Heart right ventricle (tissue), 16 donors: ENCODE measurements around the gene ZKSCAN2. TPM values are rescaled to one million over a fixed set of nuclear protein-coding genes. Genes with fewer than 3 reads are reported as not detected.

Experiments used
- ATAC-seq, 8 donors: fragments of 200-7000 bp; cut with Tn5 transposase; one replicate each; pipeline ENCODE4 v1.9.1; 2020; ENCODE audit warnings: mild to moderate bottlenecking in 8 of 8, moderate library complexity in 8 of 8, moderate number of reproducible peaks in 1 of 8
- DNase-seq, 2 donors: peaks; one replicate each; pipeline ENCODE4 v3.0.0-alpha.2; 2020
- H3K27ac ChIP-seq, 10 donors: fragments of 200-600 bp; sonication (generic) in 2 of 10; one replicate each; pipeline versions ENCODE4 v1.5.0 to v1.8.0; 2020 to 2022; ENCODE audit warnings: mild to moderate bottlenecking in 3 of 10
- H3K27me3 ChIP-seq, 7 donors: fragments of 200-600 bp; one replicate each; pipeline ENCODE4 v1.8.0; 2021 to 2022; ENCODE audit warnings: mild to moderate bottlenecking in 2 of 7
- H3K36me3 ChIP-seq, 9 donors: fragments of 200-600 bp; sonication (generic) in 1 of 9; one replicate each; pipeline versions ENCODE4 v1.5.0 to v1.8.0; 2020 to 2022; ENCODE audit warnings: mild to moderate bottlenecking in 2 of 9
- H3K4me1 ChIP-seq, 9 donors: fragments of 200-600 bp; sonication (generic) in 1 of 9; one replicate each; pipeline versions ENCODE4 v1.5.0 to v1.8.0; 2020 to 2022; ENCODE audit warnings: mild to moderate bottlenecking in 4 of 9
- H3K4me3 ChIP-seq, 10 donors: fragments of 200-600 bp; sonication (generic) in 2 of 10; one replicate each; pipeline versions ENCODE4 v1.5.0 to v1.8.0; 2020 to 2022; ENCODE audit warnings: mild to moderate bottlenecking in 7 of 10, moderate library complexity in 2 of 10
- H3K9me3 ChIP-seq, 11 donors: fragments of 200-600 bp in 10 of 11; sonication (generic) in 2 of 11; one replicate each; pipeline versions ENCODE4 v1.5.0 to v1.8.0; 2013 to 2022; ENCODE audit warnings: mild to moderate bottlenecking in 2 of 11, control low read depth in 1 of 11, moderate library complexity in 1 of 11
- WGBS, 2 donors: extraction: QIAGEN DNeasy Blood & Tissue Kit; methylation state at CpG; one replicate each; pipeline ENCODE4 v1.1.7; 2013; ENCODE audit warnings: inconsistent platforms in 1 of 2; 5-methylcytosine and 5-hydroxymethylcytosine counted together
- intact Hi-C, 10 donors: fragments of 100-400 bp; cut with DNase I; formaldehyde crosslinking; loops; one replicate each; pipeline versions ENCODE4 v1.11.1 to v1.14.2; 2022
- polyA plus RNA-seq, 2 donors: library from polyadenylated mRNA; stranded (reverse); fragments of 200-250 nt; gene quantifications; one replicate each; pipeline ENCODE4 v1.2.3, GENCODE V29; 2013
- total RNA-seq, 10 donors: library from RNA; stranded (reverse); fragmentation: NEBNext Ultra II Directional in 3 of 10; extraction: Animal tissue kit (Norgen Biotek cat#: 25700) in 3 of 10; gene quantifications; one replicate each; pipeline versions ENCODE4 v1.2.1 to v1.2.4, GENCODE V29; 2021 to 2023
- TF ChIP-seq, protein P1 (sequence below), 9 donors: fragments of 200-600 bp; sonication (generic) in 2 of 9; IDR thresholded peaks; one replicate each; pipeline versions ENCODE4 v1.5.0 to v1.8.0; 2021 to 2022; ENCODE audit warnings: antibody characterized with exemption in 9 of 9, mild to moderate bottlenecking in 5 of 9, moderate library complexity in 1 of 9
- donor health status: Arrhythmogenic right ventricular cardiomyopathy.
- donor health status: ischemic (EF 13 %, LVEDD 7.1; RV severe dilation, severe dysfunction).
- donor health status: healthy with polysubstance abuse.
- donor health status: DM: no; HTN: yes; CAD: no.
- donor health status: DM: no; HTN: no; CAD: no.
- donor health status: ischemic (EF 25% LVEDD 6.9; RV normal size, moderate dysfunction).
- donor health status: ischemic (EF 25% LVEDD 5.7; RV mildly dilated, moderate dysfunction).
- donor health status: healthy.
- donor health status: DM: yes; HTN: yes; CAD: no.
- donor health status: Ischemic cardiomyopathy.
- donor health status: ischemic (EF 35%, LVEDD 5.7; RV mildly dilated, moderate dysfunction).
- donor health status: nonischemic (EF 11% LVEDD 7.7; RV severe dilation, severe dysfunction).
- donor health status: DM: yes; HTN: yes; CAD: no.
- donor health status: PGD.
- donor health status: ischemic (EF 29% LVEDD 5.4; RV normal size, mild dysfunction).
- donor health status: nonischemic (EF 23%, LVEDD 6.1; RV moderate dilation, normal function).

ZKSCAN2 gene
- total and polyA plus RNA-seq, 12 donors, result 1.0 to 8.7 (median 5.7) TPM

DNA sequence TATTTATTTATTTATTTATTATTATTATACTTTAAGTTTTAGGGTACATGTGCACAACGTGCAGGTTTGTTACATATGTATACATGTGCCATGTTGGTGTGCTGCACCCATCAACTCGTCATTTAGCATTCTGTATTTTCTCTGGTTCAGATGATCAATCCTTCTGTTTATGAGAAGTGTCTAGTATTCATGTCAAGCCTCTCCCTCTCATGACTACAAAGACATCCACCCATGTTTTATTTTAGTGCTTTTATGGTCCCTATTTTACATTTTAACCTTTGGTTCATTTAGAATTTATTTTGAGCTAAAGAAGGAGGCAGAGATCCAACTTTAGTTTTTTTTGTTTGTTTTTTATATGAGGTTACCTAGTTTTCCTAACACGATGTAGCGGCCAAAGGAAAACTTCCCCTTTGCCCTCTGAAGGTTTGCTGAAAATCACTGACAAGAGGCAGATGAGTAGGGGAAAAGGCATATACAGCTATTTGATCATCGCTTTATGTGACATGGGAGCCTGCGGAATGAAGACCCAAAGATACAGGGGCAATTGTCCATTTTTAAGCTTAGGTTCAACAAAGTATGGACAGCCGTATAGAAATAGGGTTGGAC, 63.3 kb downstream of the ZKSCAN2 start:
- Histone ChIP-seq H3K27me3 (no peaks in the 10 kb centered on the region), H3K36me3 (no peaks in the 10 kb centered on the region), H3K27ac (no peak overlapping the region), H3K4me3 (no peak overlapping the region), H3K9me3 (peaks cover 0 to 3% (median 0%) of the 10 kb centered on the region in 11 donors), H3K4me1 (no peaks in the 10 kb centered on the region)
- TF ChIP-seq, protein P1, sequence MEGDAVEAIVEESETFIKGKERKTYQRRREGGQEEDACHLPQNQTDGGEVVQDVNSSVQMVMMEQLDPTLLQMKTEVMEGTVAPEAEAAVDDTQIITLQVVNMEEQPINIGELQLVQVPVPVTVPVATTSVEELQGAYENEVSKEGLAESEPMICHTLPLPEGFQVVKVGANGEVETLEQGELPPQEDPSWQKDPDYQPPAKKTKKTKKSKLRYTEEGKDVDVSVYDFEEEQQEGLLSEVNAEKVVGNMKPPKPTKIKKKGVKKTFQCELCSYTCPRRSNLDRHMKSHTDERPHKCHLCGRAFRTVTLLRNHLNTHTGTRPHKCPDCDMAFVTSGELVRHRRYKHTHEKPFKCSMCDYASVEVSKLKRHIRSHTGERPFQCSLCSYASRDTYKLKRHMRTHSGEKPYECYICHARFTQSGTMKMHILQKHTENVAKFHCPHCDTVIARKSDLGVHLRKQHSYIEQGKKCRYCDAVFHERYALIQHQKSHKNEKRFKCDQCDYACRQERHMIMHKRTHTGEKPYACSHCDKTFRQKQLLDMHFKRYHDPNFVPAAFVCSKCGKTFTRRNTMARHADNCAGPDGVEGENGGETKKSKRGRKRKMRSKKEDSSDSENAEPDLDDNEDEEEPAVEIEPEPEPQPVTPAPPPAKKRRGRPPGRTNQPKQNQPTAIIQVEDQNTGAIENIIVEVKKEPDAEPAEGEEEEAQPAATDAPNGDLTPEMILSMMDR (IDR thresholded peaks at IDR 0.05), result no peak
- DNase-seq, result no peak
- intact Hi-C loops, result no loop called here
- WGBS, 2 donors, result 90 to 92% methylated on average over 7 of the region's 7 CpGs
- ATAC-seq, result no peak

DNA sequence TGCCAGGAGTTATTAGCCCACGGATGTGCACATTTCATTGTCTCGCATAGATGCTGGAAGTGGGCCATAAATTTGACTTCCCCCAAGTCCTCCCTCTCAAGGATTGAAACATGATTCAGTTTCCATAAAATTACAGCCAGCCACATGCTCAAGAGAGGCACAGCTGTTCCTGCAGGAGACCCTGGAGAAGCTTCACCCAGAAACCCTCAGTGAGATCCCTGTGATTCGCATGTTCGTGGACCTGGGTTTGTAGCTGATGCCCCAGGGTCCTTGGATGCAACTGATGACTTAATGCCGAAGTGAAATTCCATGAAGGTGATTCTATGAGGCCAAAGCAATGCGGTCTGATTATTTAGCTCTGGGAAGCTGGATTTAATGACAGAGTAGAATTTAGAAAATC, 65.5 kb downstream of the ZKSCAN2 start:
- H3K4me1 ChIP-seq, result no peaks in the 10 kb centered on the region
- intact Hi-C loops, result no loop called here
- H3K27ac ChIP-seq, result no peak overlapping the region
- peaks cover 0 to 3% (median 0%) of the 10 kb centered on the region in 11 donors for H3K9me3 ChIP-seq
- H3K4me3 ChIP-seq, result no peak overlapping the region
- ATAC-seq (no peak), DNase-seq (no peak)
- H3K27me3 ChIP-seq, result no peaks in the 10 kb centered on the region
- H3K36me3 ChIP-seq, result no peaks in the 10 kb centered on the region
- TF ChIP-seq, protein P1 (IDR thresholded peaks at IDR 0.05), result no peak
- 74 to 79% methylated on average over 6 of the region's 6 CpGs for WGBS, 2 donors

DNA sequence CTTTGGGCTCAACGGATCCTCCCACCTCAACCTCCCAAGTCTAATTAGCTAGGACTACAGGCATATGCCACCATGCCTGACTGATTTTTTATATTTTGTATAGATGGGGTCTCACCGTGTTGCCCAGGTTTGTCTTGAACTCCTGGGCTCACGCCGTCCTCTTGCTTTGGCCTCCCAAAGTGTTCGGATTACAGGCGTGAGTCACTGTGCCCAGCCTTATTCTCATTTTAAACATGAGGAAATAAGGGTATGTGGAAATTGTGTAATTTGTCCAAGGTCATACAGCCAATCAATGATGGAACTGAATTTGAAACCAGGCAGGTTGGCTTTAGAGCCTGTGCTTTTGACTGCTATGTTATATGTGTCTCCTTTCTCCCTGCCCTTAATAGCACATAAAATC, 68.3 kb downstream of the ZKSCAN2 start:
- Histone ChIP-seq H3K36me3 (no peaks in the 10 kb centered on the region), H3K4me1 (no peaks in the 10 kb centered on the region), H3K9me3 (peaks cover 0 to 3% (median 0%) of the 10 kb centered on the region in 11 donors), H3K27ac (no peak overlapping the region), H3K4me3 (no peak overlapping the region), H3K27me3 (no peaks in the 10 kb centered on the region)
- WGBS, 2 donors, result 95% methylated on average over 6 of the region's 6 CpGs
- TF ChIP-seq, protein P1 (IDR thresholded peaks at IDR 0.05), result no peak
- intact Hi-C loops, result no loop called here
- no peak for DNase-seq
- no peak for ATAC-seq

DNA sequence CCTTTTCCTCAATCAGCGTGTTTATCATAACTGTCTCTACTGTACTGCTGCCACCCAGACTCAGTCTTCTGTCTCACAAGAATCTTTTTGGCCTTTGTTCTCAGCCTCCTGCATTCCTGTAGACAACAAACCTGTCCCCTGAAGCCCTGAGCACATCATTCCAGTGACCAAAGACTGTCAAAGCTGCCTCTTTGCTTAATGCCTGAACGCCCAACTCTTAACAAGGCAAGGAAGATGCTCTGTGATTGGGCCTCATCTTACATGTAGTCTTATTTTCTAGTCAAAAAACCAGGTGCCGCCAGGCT, 70.2 kb downstream of the ZKSCAN2 start:
- DNase-seq (no peak), ATAC-seq (no peak)
- Histone ChIP-seq H3K27me3 (no peaks in the 10 kb centered on the region), H3K36me3 (no peaks in the 10 kb centered on the region), H3K4me1 (no peaks in the 10 kb centered on the region), H3K27ac (no peak overlapping the region), H3K9me3 (peaks cover 0 to 3% (median 0%) of the 10 kb centered on the region in 11 donors), H3K4me3 (no peak overlapping the region)
- 93 to 97% methylated on average over 3 of the region's 3 CpGs for whole genome bisulfite sequencing, 2 donors
- TF ChIP-seq, protein P1 (IDR thresholded peaks at IDR 0.05), result no peak
- intact Hi-C loops, result no loop called here

Other genes starting within 250 kb of the ZKSCAN2 start
- gene ARHGAP17, start 242.5 kb downstream of the ZKSCAN2 start, total RNA-seq, result 10 to 100 TPM; 45.7 to 95.9 (median 76.2) TPM
- gene ARHGAP17, start 242.5 kb downstream of the ZKSCAN2 start, polyA plus RNA-seq, result 10 to 100 TPM; 30.4 to 54.7 TPM
- gene LCMT1, start 146.1 kb downstream of the ZKSCAN2 start, total RNA-seq, result 10 to 100 TPM; 38.4 to 49.1 (median 44.2) TPM
- gene LCMT1, start 146.1 kb downstream of the ZKSCAN2 start, polyA plus RNA-seq, result 10 to 100 TPM; 36.2 to 46.6 TPM
- not detected for gene AQP8, start 40.9 kb downstream of the ZKSCAN2 start, total RNA-seq
- not detected for gene AQP8, start 40.9 kb downstream of the ZKSCAN2 start, polyA plus RNA-seq